ENCODE measurements around the gene PRKD1.

Gene PRKD1

GRCh38 chr14:29587761-29588470, 339.7 kb downstream of the PRKD1 start:
- no peaks in the 10 kb centered on the region for H3K4me1 ChIP-seq (ENCODE audit: insufficient read depth, poor library complexity, severe bottlenecking)
- no peak for TF ChIP-seq CTCF (IDR thresholded peaks at IDR 0.05; ENCODE audit: poor library complexity, severe bottlenecking)
- H3K4me3 ChIP-seq (ENCODE audit: severe bottlenecking) = no peak overlapping the region
- no peak for DNase-seq (ENCODE audit: low spot score)
- H3K9me3 ChIP-seq (ENCODE audit: severe bottlenecking) = no peaks in the 10 kb centered on the region
- no peak overlapping the region for H3K27ac ChIP-seq (ENCODE audit: poor library complexity, severe bottlenecking)
- peaks cover 39% of the 10 kb centered on the region for H3K27me3 ChIP-seq (ENCODE audit: insufficient read depth, poor library complexity, severe bottlenecking)
- H3K36me3 ChIP-seq (ENCODE audit: low read depth) = no peaks in the 10 kb centered on the region
- ATAC-seq (ENCODE audit: low read depth) = no peak

DNA sequence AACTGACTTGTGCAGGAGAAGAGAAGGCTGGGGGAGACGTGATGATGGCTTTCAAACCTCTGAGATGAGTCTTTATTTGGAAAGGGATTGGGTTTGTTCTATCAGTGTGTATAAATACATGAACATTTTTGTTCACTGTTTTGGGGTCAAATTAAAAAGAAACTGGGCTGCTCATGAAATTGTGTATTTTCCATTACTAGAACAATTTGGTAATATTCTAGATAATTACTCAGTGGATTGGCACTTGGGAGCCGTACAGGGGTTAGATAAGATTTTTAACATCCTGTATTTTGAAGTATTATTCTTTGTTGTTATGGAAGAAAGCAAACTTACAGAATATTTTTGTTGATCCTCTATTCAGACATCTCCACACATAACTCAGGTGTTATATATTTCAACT, 340.6 kb downstream of the PRKD1 start:
- DNase-seq (ENCODE audit: low spot score) (no peak), ATAC-seq (ENCODE audit: low read depth) (no peak)
- no peak for TF ChIP-seq CTCF (IDR thresholded peaks at IDR 0.05; ENCODE audit: poor library complexity, severe bottlenecking)

DNA sequence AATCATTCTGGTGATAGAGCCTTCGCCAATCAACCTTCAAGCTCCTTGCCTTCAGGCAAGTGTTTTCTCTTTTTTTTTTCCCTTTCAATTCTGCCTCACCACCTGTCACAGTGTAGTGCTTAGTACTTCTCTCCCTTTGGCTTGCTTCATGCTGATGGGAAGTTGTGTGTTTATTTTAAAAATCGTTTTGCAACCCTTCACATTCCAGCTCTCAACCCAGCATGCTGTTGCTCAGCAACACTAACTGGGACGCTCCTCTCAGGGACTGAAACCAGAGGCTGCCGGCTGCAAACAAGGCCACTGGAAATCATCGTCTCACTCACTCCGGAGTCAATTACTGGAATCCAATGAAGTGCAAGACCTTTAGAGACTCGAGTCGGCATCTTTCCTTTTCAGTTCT, 342.7 kb downstream of the PRKD1 start:
- no peaks in the 10 kb centered on the region for H3K9me3 ChIP-seq (ENCODE audit: severe bottlenecking)
- no peak overlapping the region for H3K4me3 ChIP-seq (ENCODE audit: severe bottlenecking)
- no peaks in the 10 kb centered on the region for H3K4me1 ChIP-seq (ENCODE audit: insufficient read depth, poor library complexity, severe bottlenecking)
- TF ChIP-seq CTCF (IDR thresholded peaks at IDR 0.05; ENCODE audit: poor library complexity, severe bottlenecking) = no peak
- no peak overlapping the region for H3K27ac ChIP-seq (ENCODE audit: poor library complexity, severe bottlenecking)
- peaks cover 46% of the 10 kb centered on the region for H3K27me3 ChIP-seq (ENCODE audit: insufficient read depth, poor library complexity, severe bottlenecking)
- no peaks in the 10 kb centered on the region for H3K36me3 ChIP-seq (ENCODE audit: low read depth)
- DNase-seq (ENCODE audit: low spot score) (no peak), ATAC-seq (ENCODE audit: low read depth) (peak; percentile 52; the same call in 1 of the 3 replicates)

More for the DNA sequence above, 340.6 kb downstream of the PRKD1 start:
- H3K9me3 ChIP-seq (ENCODE audit: severe bottlenecking) = no peaks in the 10 kb centered on the region
- no peak overlapping the region for H3K27ac ChIP-seq (ENCODE audit: poor library complexity, severe bottlenecking)
- no peaks in the 10 kb centered on the region for H3K4me1 ChIP-seq (ENCODE audit: insufficient read depth, poor library complexity, severe bottlenecking)
- H3K27me3 ChIP-seq (ENCODE audit: insufficient read depth, poor library complexity, severe bottlenecking) = peaks cover 46% of the 10 kb centered on the region
- H3K4me3 ChIP-seq (ENCODE audit: severe bottlenecking) = no peak overlapping the region
- H3K36me3 ChIP-seq (ENCODE audit: low read depth) = no peaks in the 10 kb centered on the region

DNA sequence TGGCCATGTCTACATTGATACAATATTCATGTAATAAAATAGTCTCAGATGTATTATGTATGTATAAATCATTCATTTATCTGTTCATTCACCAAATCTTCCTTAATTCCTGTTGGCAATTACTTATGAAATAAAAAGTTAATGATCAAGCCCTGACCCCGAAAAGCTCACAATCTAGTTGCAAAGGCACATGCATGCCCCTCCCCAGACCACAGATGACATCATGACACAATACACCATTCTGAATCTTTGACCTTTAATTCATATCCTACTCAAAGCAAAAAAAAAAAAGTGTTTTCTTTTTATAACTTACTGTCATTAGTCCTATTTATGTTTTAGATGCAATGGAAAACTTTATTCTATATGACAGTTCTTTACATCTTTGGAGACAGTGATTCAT, 346.9 kb downstream of the PRKD1 start:
- H3K36me3 ChIP-seq (ENCODE audit: low read depth) = no peaks in the 10 kb centered on the region
- no peaks in the 10 kb centered on the region for H3K9me3 ChIP-seq (ENCODE audit: severe bottlenecking)
- no peaks in the 10 kb centered on the region for H3K4me1 ChIP-seq (ENCODE audit: insufficient read depth, poor library complexity, severe bottlenecking)
- no peak for ATAC-seq (ENCODE audit: low read depth)
- TF ChIP-seq CTCF (IDR thresholded peaks at IDR 0.05; ENCODE audit: poor library complexity, severe bottlenecking) = no peak
- H3K27ac ChIP-seq (ENCODE audit: poor library complexity, severe bottlenecking) = no peak overlapping the region
- H3K4me3 ChIP-seq (ENCODE audit: severe bottlenecking) = no peak overlapping the region
- DNase-seq (ENCODE audit: low spot score) = no peak
- H3K27me3 ChIP-seq (ENCODE audit: insufficient read depth, poor library complexity, severe bottlenecking) = peaks cover 37% of the 10 kb centered on the region

GRCh38 chr14:29579838-29580237, 347.8 kb downstream of the PRKD1 start:
- H3K27ac ChIP-seq (ENCODE audit: poor library complexity, severe bottlenecking) = no peak overlapping the region
- no peaks in the 10 kb centered on the region for H3K36me3 ChIP-seq (ENCODE audit: low read depth)
- no peaks in the 10 kb centered on the region for H3K9me3 ChIP-seq (ENCODE audit: severe bottlenecking)
- no peaks in the 10 kb centered on the region for H3K4me1 ChIP-seq (ENCODE audit: insufficient read depth, poor library complexity, severe bottlenecking)
- no peak for TF ChIP-seq CTCF (IDR thresholded peaks at IDR 0.05; ENCODE audit: poor library complexity, severe bottlenecking)
- peaks cover 29% of the 10 kb centered on the region for H3K27me3 ChIP-seq (ENCODE audit: insufficient read depth, poor library complexity, severe bottlenecking)
- DNase-seq (ENCODE audit: low spot score) (no peak), ATAC-seq (ENCODE audit: low read depth) (no peak; the same call in 2 of the 3 replicates)
- no peak overlapping the region for H3K4me3 ChIP-seq (ENCODE audit: severe bottlenecking)

All from RWPE2 (cell line).